ENCODE data around the gene SLC9C2. TPM values are rescaled to one million over a fixed set of nuclear protein-coding genes. Genes with fewer than 3 reads are reported as not detected.

Gene SLC9C2
- total RNA-seq, 3 donors from 2014 or later (not counting 1 experiment from before 2014, with no cell fraction given), result not detected

DNA sequence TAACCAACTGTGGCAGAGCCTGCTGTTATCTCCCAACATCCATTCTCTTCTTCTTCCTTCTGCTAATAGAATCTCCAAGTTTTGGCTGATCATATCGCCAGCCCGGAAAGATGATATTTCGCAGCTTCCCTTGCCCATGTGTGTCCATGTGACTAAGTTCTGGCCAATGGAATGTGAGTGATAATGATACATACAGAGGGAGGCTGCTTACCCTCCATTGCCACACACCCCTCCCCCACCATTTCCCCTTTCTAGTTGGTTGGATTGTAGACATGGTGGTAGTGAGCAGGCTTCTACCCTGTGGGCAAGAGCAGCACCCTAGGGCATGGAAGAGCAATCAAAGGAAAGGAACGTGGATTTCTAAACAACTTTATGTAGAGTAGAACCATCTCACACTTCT, 48.8 kb downstream of the SLC9C2 start:
- intact Hi-C loops (cut with micrococcal nuclease), result no loop called here
- Histone ChIP-seq H3K36me3 (ENCODE audit: control insufficient read depth, insufficient read depth, low read length) (no peaks in the 10 kb centered on the region), H3K9me3 (ENCODE audit: control insufficient read depth, insufficient read depth, low read length) (no peaks in the 10 kb centered on the region), H3K27me3 (ENCODE audit: control insufficient read depth, insufficient read depth, low read length) (no peaks in the 10 kb centered on the region), H3K4me1 (ENCODE audit: control insufficient read depth, insufficient read depth, low read length) (peaks cover 17% of the 10 kb centered on the region), H3K27ac (ENCODE audit: low read length) (no peak overlapping the region), H3K4me3 (ENCODE audit: low read length) (no peak overlapping the region)
- Mint-ChIP-seq H3K4me3 (no peak overlapping the region), H3K4me1 (peaks cover 25 to 28% of the 10 kb centered on the region in 2 donors), H3K27ac (no peak overlapping the region), H3K27me3 (ENCODE audit: low read depth in 2 of 2) (no peaks in the 10 kb centered on the region), H3K36me3 (no peaks in the 10 kb centered on the region), H3K9me3 (no peaks in the 10 kb centered on the region)
- TF ChIP-seq, protein P1, sequence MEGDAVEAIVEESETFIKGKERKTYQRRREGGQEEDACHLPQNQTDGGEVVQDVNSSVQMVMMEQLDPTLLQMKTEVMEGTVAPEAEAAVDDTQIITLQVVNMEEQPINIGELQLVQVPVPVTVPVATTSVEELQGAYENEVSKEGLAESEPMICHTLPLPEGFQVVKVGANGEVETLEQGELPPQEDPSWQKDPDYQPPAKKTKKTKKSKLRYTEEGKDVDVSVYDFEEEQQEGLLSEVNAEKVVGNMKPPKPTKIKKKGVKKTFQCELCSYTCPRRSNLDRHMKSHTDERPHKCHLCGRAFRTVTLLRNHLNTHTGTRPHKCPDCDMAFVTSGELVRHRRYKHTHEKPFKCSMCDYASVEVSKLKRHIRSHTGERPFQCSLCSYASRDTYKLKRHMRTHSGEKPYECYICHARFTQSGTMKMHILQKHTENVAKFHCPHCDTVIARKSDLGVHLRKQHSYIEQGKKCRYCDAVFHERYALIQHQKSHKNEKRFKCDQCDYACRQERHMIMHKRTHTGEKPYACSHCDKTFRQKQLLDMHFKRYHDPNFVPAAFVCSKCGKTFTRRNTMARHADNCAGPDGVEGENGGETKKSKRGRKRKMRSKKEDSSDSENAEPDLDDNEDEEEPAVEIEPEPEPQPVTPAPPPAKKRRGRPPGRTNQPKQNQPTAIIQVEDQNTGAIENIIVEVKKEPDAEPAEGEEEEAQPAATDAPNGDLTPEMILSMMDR (IDR thresholded peaks at IDR 0.05), result no peak
- DNase-seq (no peak), ATAC-seq (no peak)
- 100% methylated on average over 2 of the region's 4 CpGs for WGBS (ENCODE audit: insufficient coverage)

DNA sequence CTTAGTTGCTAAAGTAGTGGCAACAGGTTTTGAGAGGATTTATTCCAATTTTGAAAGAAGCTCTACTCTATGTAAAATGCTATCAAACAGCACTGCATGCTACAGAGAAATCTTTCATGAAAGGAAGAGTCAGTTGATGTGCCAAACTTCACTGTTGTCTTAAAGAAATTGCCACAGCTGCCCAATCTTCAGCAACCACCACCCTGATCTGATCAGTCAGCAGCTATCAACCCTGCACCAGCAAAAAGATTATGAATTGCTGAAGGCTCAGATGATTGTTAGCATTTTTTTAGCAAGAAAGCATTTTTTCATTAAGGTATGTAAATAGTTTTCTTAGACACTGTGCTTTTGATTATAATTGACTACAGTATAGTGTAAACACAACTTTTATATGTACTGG, 49.6 kb downstream of the SLC9C2 start:
- H3K9me3 Mint-ChIP-seq, result no peaks in the 10 kb centered on the region
- no peaks in the 10 kb centered on the region for H3K27me3 Mint-ChIP-seq (ENCODE audit: low read depth in 2 of 2)
- no peaks in the 10 kb centered on the region for H3K27me3 ChIP-seq (ENCODE audit: control insufficient read depth, insufficient read depth, low read length)
- ATAC-seq, result no peak
- peaks cover 25 to 28% of the 10 kb centered on the region in 2 donors for H3K4me1 Mint-ChIP-seq
- H3K36me3 ChIP-seq (ENCODE audit: control insufficient read depth, insufficient read depth, low read length), result no peaks in the 10 kb centered on the region
- no peaks in the 10 kb centered on the region for H3K36me3 Mint-ChIP-seq
- no peak overlapping the region for H3K27ac ChIP-seq (ENCODE audit: low read length)
- intact Hi-C loops (cut with micrococcal nuclease), result no loop called here
- no peak overlapping the region for H3K27ac Mint-ChIP-seq
- H3K4me3 Mint-ChIP-seq, result no peak overlapping the region
- peaks cover 17% of the 10 kb centered on the region for H3K4me1 ChIP-seq (ENCODE audit: control insufficient read depth, insufficient read depth, low read length)
- H3K4me3 ChIP-seq (ENCODE audit: low read length), result no peak overlapping the region
- H3K9me3 ChIP-seq (ENCODE audit: control insufficient read depth, insufficient read depth, low read length), result no peaks in the 10 kb centered on the region
- TF ChIP-seq, protein P1 (IDR thresholded peaks at IDR 0.05), result no peak
- DNase-seq, result no peak

DNA sequence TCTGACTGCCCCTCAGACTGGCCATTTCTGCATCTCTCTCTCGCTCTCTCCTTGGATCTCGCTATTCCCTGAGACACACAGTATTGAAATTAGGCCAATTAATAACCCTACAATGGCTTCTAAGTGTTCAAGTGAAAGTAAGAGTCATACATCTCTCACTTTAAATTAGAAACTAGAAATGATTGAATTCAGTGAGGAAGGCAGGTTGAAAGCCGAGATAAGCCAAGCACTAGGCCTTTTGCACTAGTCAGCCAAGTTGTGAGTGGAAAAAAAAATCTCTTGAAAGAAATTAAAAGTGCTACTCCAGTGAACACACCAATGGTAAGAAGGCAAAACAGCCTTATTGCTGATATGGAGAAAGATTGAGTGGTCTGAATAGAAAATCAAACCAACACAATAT, 51.2 kb downstream of the SLC9C2 start:
- intact Hi-C loops (cut with micrococcal nuclease), result no loop called here
- ATAC-seq, result no peak
- no peaks in the 10 kb centered on the region for H3K27me3 ChIP-seq (ENCODE audit: control insufficient read depth, insufficient read depth, low read length)
- H3K4me1 ChIP-seq (ENCODE audit: control insufficient read depth, insufficient read depth, low read length), result peaks cover 17% of the 10 kb centered on the region
- no peaks in the 10 kb centered on the region for H3K36me3 Mint-ChIP-seq
- no peak for DNase-seq
- peaks cover 25 to 28% of the 10 kb centered on the region in 2 donors for H3K4me1 Mint-ChIP-seq
- peak overlapping the region; percentile 17 for H3K4me3 Mint-ChIP-seq
- TF ChIP-seq, protein P1 (IDR thresholded peaks at IDR 0.05), result no peak
- H3K4me3 ChIP-seq (ENCODE audit: low read length), result no peak overlapping the region
- H3K9me3 ChIP-seq (ENCODE audit: control insufficient read depth, insufficient read depth, low read length), result no peaks in the 10 kb centered on the region
- H3K27me3 Mint-ChIP-seq (ENCODE audit: low read depth in 2 of 2), result no peaks in the 10 kb centered on the region
- WGBS (ENCODE audit: insufficient coverage), result 81% methylated on average over 3 of the region's 3 CpGs
- peak overlapping the region; percentile 39 to 80 for H3K27ac Mint-ChIP-seq
- no peaks in the 10 kb centered on the region for H3K36me3 ChIP-seq (ENCODE audit: control insufficient read depth, insufficient read depth, low read length)
- H3K9me3 Mint-ChIP-seq, result no peaks in the 10 kb centered on the region
- no peak overlapping the region for H3K27ac ChIP-seq (ENCODE audit: low read length)

DNA sequence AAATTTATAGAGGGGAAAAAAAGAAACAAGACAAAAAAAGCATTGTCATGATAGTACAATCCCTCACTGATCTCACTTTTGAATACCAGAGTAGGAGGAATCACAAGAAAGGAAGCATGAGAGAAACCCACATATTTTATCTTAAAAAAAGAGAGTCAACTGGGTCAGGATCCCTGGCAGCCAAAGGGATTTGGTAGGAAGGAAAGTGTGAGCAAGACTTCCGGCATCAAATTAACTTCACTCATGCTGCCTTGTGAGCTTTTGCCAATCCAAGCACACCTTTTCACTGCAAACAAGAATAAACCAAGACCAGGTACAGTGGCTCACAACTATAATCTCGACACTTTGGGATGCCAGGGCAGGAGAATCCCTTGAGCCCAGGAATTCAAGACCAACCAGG, 53.1 kb downstream of the SLC9C2 start:
- Mint-ChIP-seq H3K4me3 (peak overlapping the region; percentile 64), H3K9me3 (no peaks in the 10 kb centered on the region), H3K27ac (peak overlapping the region in 1 of 2 donors; percentile 29), H3K36me3 (no peaks in the 10 kb centered on the region), H3K27me3 (ENCODE audit: low read depth in 2 of 2) (no peaks in the 10 kb centered on the region), H3K4me1 (peaks cover 25 to 28% of the 10 kb centered on the region in 2 donors)
- Histone ChIP-seq H3K4me1 (ENCODE audit: control insufficient read depth, insufficient read depth, low read length) (peaks cover 17% of the 10 kb centered on the region), H3K9me3 (ENCODE audit: control insufficient read depth, insufficient read depth, low read length) (no peaks in the 10 kb centered on the region), H3K27me3 (ENCODE audit: control insufficient read depth, insufficient read depth, low read length) (no peaks in the 10 kb centered on the region), H3K36me3 (ENCODE audit: control insufficient read depth, insufficient read depth, low read length) (no peaks in the 10 kb centered on the region), H3K4me3 (ENCODE audit: low read length) (no peak overlapping the region), H3K27ac (ENCODE audit: low read length) (no peak overlapping the region)
- intact Hi-C loops (cut with micrococcal nuclease), result no loop called here
- DNase-seq (no peak), ATAC-seq (no peak)
- TF ChIP-seq, protein P1 (IDR thresholded peaks at IDR 0.05), result no peak
- WGBS (ENCODE audit: insufficient coverage), result 100% methylated on average over 1 of the region's 2 CpGs

All from natural killer cell (primary cell).